ENCODE measurements around the gene PTGDR2. TPM values are rescaled to one million over a fixed set of nuclear protein-coding genes. Genes with fewer than 3 reads are reported as not detected.
"Not testable (repeated sequence)": the region's sequence is repeated elsewhere in the genome, so short reads cannot be mapped to it uniquely, and the experiment has no call there.

The PTGDR2 gene
- total and polyA plus RNA-seq, 4 donors, result 0.08 to 7.1 (median 0.32) TPM

GRCh38 chr11:60825118-60825517 is 30.6 kb downstream of the PTGDR2 start:
- H3K4me1 ChIP-seq (ENCODE audit: control insufficient read depth in 4 of 4, insufficient read depth in 4 of 4, low read length in 3 of 4), result no peaks in the 10 kb centered on the region
- no peaks in the 10 kb centered on the region for H3K9me3 ChIP-seq (ENCODE audit: control insufficient read depth in 4 of 4, low read length in 3 of 4)
- TF ChIP-seq HNF4G (IDR thresholded peaks at IDR 0.05), result no peak
- no peak for TF ChIP-seq EGR1 (IDR thresholded peaks at IDR 0.05; ENCODE audit: low read depth in 2 of 2)
- TF ChIP-seq FOXA2 (IDR thresholded peaks at IDR 0.05), result no peak
- TF ChIP-seq HNF4A (conservative IDR thresholded peaks at IDR 0.05), result no peak
- TF ChIP-seq CTCF (IDR thresholded peaks at IDR 0.05; ENCODE audit: low read depth, low read length, missing input control), result no peak
- no peak for TF ChIP-seq JUND (IDR thresholded peaks at IDR 0.05)
- TF ChIP-seq TAF1 (conservative IDR thresholded peaks at IDR 0.05), result no peak
- no peak for TF ChIP-seq REST (IDR thresholded peaks at IDR 0.05)
- no peak for TF ChIP-seq GABPA (IDR thresholded peaks at IDR 0.05 in 1 of 2, conservative IDR thresholded peaks at IDR 0.05 in 1 of 2)
- no peak for TF ChIP-seq RXRA (IDR thresholded peaks at IDR 0.05)
- TF ChIP-seq YY1 (IDR thresholded peaks at IDR 0.05), result no peak
- TF ChIP-seq FOXA1 (IDR thresholded peaks at IDR 0.05), result no peak
- TF ChIP-seq ATF3 (IDR thresholded peaks at IDR 0.05), result no peak
- no peak for TF ChIP-seq RAD21 (IDR thresholded peaks at IDR 0.05)
- no peak for TF ChIP-seq SP1 (IDR thresholded peaks at IDR 0.05)
- no peak for TF ChIP-seq ZBTB33 (IDR thresholded peaks at IDR 0.05)
- no peak for TF ChIP-seq NR2F2 (IDR thresholded peaks at IDR 0.05)
- no peak overlapping the region for H3K4me3 ChIP-seq (ENCODE audit: low read depth in 1 of 3, low read length in 3 of 3)
- H3K36me3 ChIP-seq (ENCODE audit: control insufficient read depth in 4 of 4, insufficient read depth in 3 of 4, low read depth in 1 of 4, low read length in 3 of 4), result no peaks in the 10 kb centered on the region
- 91% methylated on average over 5 of the region's 5 CpGs for WGBS
- no peaks in the 10 kb centered on the region for H3K27me3 ChIP-seq (ENCODE audit: control insufficient read depth in 4 of 4, insufficient read depth in 4 of 4, low read length in 3 of 4)
- H3K27ac ChIP-seq (ENCODE audit: low read depth in 1 of 2, low read length in 2 of 2), result no peak overlapping the region
- no peak for DNase-seq (ENCODE audit: low spot score)
- no peak overlapping the region for H3K9ac ChIP-seq (ENCODE audit: low read depth in 1 of 2, low read length in 2 of 2)

- not testable (repeated sequence) for H3K27ac ChIP-seq (ENCODE audit: low read depth in 1 of 2, low read length in 2 of 2); H3K4me1 ChIP-seq (ENCODE audit: control insufficient read depth in 4 of 4, insufficient read depth in 4 of 4, low read length in 3 of 4); DNase-seq (ENCODE audit: low spot score); H3K9ac ChIP-seq (ENCODE audit: low read depth in 1 of 2, low read length in 2 of 2); H3K9me3 ChIP-seq (ENCODE audit: control insufficient read depth in 4 of 4, low read length in 3 of 4); H3K36me3 ChIP-seq (ENCODE audit: control insufficient read depth in 4 of 4, insufficient read depth in 3 of 4, low read depth in 1 of 4, low read length in 3 of 4); H3K4me3 ChIP-seq (ENCODE audit: low read depth in 1 of 3, low read length in 3 of 3); H3K27me3 ChIP-seq (ENCODE audit: control insufficient read depth in 4 of 4, insufficient read depth in 4 of 4, low read length in 3 of 4)
- WGBS, result 87% methylated on average over 5 of the region's 5 CpGs
Observed at GRCh38 chr11:60823745-60824306, 31.9 kb downstream of the PTGDR2 start.

Measured in liver (tissue), 9 donors.